ENCODE results near the gene EREG.

DNA sequence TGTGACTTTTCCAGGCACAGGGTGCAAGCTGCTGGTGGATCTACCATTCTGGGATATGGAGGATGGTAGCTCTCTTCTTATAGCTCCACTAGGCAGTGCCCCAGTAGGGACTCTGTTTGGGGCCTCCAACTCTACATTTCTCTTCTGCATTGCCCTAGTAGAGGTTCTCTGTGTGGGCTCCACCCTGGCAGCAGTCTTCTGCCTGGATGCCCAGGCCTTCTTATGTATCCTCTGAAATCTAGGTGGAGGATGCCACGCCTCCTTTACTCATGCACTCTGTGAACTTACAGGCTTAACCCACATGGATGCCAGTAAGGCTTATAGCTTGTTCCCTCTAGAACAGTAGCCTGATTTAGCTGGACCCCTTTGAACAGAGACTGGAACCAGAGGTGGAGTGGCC, 20.9 kb upstream of the EREG start:
- TF ChIP-seq CTCF (conservative IDR thresholded peaks at IDR 0.05; ENCODE audit: low read length) (no peak), EZH2phosphoT487 (IDR thresholded peaks at IDR 0.05; ENCODE audit: borderline replicate concordance, low read depth, low read length) (no peak)
